SK-N-SH (cell line): ENCODE measurements around the gene BMI1. TPM values are rescaled to one million over a fixed set of nuclear protein-coding genes. Genes with fewer than 3 reads are reported as not detected.

Source experiments
- CTCF ChIA-PET: fragments of 300-600, 350-600 bp; formaldehyde crosslinking; extraction: SDS; loops from one replicate; lab custom pipeline; 2021; lab: Yijun Ruan, JAX
- POLR2A ChIA-PET: fragments of 350-600 bp; sonication (Branson Sonifier 250); formaldehyde crosslinking; extraction: SDS; loops from one replicate; lab custom pipeline; 2020; ENCODE audit warnings: antibody characterized with exemption, inconsistent platforms; lab: Yijun Ruan, JAX
- DNase-seq: peaks from one replicate; pipeline ENCODE4 v3.0.0; 2012
- H2AFZ ChIP-seq: fragments of 200-600 bp; sonication (generic); 2 replicates; pipeline ENCODE4 v1.8.1; 2016; ENCODE audit warnings: antibody characterized with exemption, mild to moderate bottlenecking, low read depth
- H3F3A ChIP-seq: fragments of 200-600 bp; sonication (generic); replicated peaks from 2 replicates; pipeline ENCODE3; 2016; ENCODE audit warnings: antibody characterized with exemption, mild to moderate bottlenecking; ENCODE audit not compliant: insufficient read depth
- H3K27ac ChIP-seq, 2 experiments: fragments of 200-500 bp in 1 of 2; fragments of 200-600 bp in 1 of 2; sonication (Bioruptor generic) in 1 of 2; sonication (generic), shearing (Covaris generic) in 1 of 2; 2 replicates each; pipeline versions ENCODE4 v1.5.1 to v1.6.1; 2014 to 2016; ENCODE audit warnings: low read depth in 2 of 2, inconsistent platforms in 1 of 2, low read length in 1 of 2, mild to moderate bottlenecking in 1 of 2, mixed read lengths in 1 of 2
- H3K27me3 ChIP-seq: fragments of 200-600 bp; sonication (generic), shearing (Covaris generic); 2 replicates; pipeline ENCODE4 v1.6.1; 2016; ENCODE audit warnings: mixed run types; ENCODE audit not compliant: insufficient read depth
- H3K36me3 ChIP-seq, 2 experiments: fragments of 200-500 bp in 1 of 2; fragments of 200-600 bp in 1 of 2; sonication (Bioruptor generic) in 1 of 2; sonication (generic) in 1 of 2; replicated peaks in 1 of 2; 2 replicates each; pipeline versions ENCODE3 to v1.5.1; 2014 to 2016; ENCODE audit warnings: low read length in 1 of 2, mild to moderate bottlenecking in 1 of 2; ENCODE audit not compliant: insufficient read depth in 2 of 2, control insufficient read depth in 1 of 2
- H3K4me1 ChIP-seq, 2 experiments: fragments of 200-500 bp in 1 of 2; fragments of 200-600 bp in 1 of 2; sonication (Bioruptor generic) in 1 of 2; sonication (generic), shearing (Covaris generic) in 1 of 2; 2 replicates each; pipeline versions ENCODE4 v1.5.1 to v1.6.1; 2014 to 2016; ENCODE audit warnings: low read depth in 1 of 2, low read length in 1 of 2, mixed run types in 1 of 2; ENCODE audit not compliant: insufficient read depth in 2 of 2, control insufficient read depth in 1 of 2
- H3K4me2 ChIP-seq: fragments of 200-600 bp; sonication (generic), shearing (Covaris generic); 2 replicates; pipeline ENCODE4 v1.6.1; 2017; ENCODE audit warnings: mixed run types
- H3K4me3 ChIP-seq, 2 experiments: fragments of 200-500 bp in 1 of 2; fragments of 200-600 bp in 1 of 2; sonication (Bioruptor generic) in 1 of 2; sonication (generic), shearing (Covaris generic) in 1 of 2; 2 replicates each; pipeline versions ENCODE4 v1.5.1 to v1.8.1; 2014 to 2016; ENCODE audit warnings: low read depth in 2 of 2, inconsistent platforms in 1 of 2, low read length in 1 of 2, mild to moderate bottlenecking in 1 of 2, mixed read lengths in 1 of 2, moderate library complexity in 1 of 2
- H3K79me2 ChIP-seq: fragments of 200-600 bp; sonication (generic); 2 replicates; pipeline ENCODE4 v1.8.1; 2017; ENCODE audit warnings: mild to moderate bottlenecking; ENCODE audit not compliant: insufficient read depth
- H3K9ac ChIP-seq: fragments of 200-600 bp; sonication (generic); 2 replicates; pipeline ENCODE4 v1.6.1; 2017; ENCODE audit warnings: mixed run types
- H3K9me2 ChIP-seq: fragments of 200-600 bp; sonication (generic); 2 replicates; pipeline ENCODE4 v1.6.1; 2017; ENCODE audit warnings: mixed run types
- H3K9me3 ChIP-seq: fragments of 200-600 bp; sonication (generic); 2 replicates; pipeline ENCODE4 v1.6.1; 2017; ENCODE audit warnings: mixed run types, mild to moderate bottlenecking, moderate library complexity
- H4K20me1 ChIP-seq: fragments of 200-600 bp; sonication (generic); 2 replicates; pipeline ENCODE4 v1.6.1; 2017; ENCODE audit warnings: mild to moderate bottlenecking, mixed run types; ENCODE audit not compliant: insufficient read depth
- CHD2 ChIP-seq: fragments of 150-350 bp; IDR thresholded peaks from 2 replicates; pipeline ENCODE4 v1.6.1; 2018; ENCODE audit warnings: low read length; ENCODE audit not compliant: partially characterized antibody
- ELF1 ChIP-seq: IDR thresholded peaks from 2 replicates; pipeline ENCODE4 v1.4.0; 2012
- FOSL2 ChIP-seq: IDR thresholded peaks from 2 replicates; pipeline ENCODE4 v1.4.0; 2012; ENCODE audit warnings: low read depth, mild to moderate bottlenecking, moderate library complexity, borderline replicate concordance
- FOXM1 ChIP-seq: IDR thresholded peaks from 2 replicates; pipeline ENCODE4 v1.4.0; 2012; ENCODE audit warnings: low read depth, mild to moderate bottlenecking
- GABPA ChIP-seq: IDR thresholded peaks from 2 replicates; pipeline ENCODE4 v1.4.0; 2012; ENCODE audit warnings: low read depth, mild to moderate bottlenecking
- JUND ChIP-seq: IDR thresholded peaks from 2 replicates; pipeline ENCODE4 v1.4.0; 2012
- MEF2A ChIP-seq: IDR thresholded peaks from 2 replicates; pipeline ENCODE4 v1.4.0; 2012; ENCODE audit warnings: low read depth, borderline replicate concordance
- NFIC ChIP-seq: IDR thresholded peaks from 2 replicates; pipeline ENCODE4 v1.4.0; 2012; ENCODE audit warnings: borderline replicate concordance
- POLR2AphosphoS5 ChIP-seq: IDR thresholded peaks from 2 replicates; pipeline ENCODE4 v1.6.1; 2012; ENCODE audit warnings: low read depth, low read length
- RFX5 ChIP-seq: IDR thresholded peaks from 2 replicates; pipeline ENCODE4 v1.6.1; 2012; ENCODE audit warnings: mild to moderate bottlenecking, improper control_type of control experiment, low read length
- RXRA ChIP-seq: IDR thresholded peaks from 2 replicates; pipeline ENCODE4 v1.4.0; 2012; ENCODE audit warnings: low read depth, mild to moderate bottlenecking, borderline replicate concordance
- SIN3A ChIP-seq: IDR thresholded peaks from 2 replicates; pipeline ENCODE4 v1.6.1; 2012; ENCODE audit warnings: low read depth, mild to moderate bottlenecking, low read length, moderate library complexity, borderline replicate concordance
- TAF1 ChIP-seq: IDR thresholded peaks from 2 replicates; pipeline ENCODE4 v1.6.1; 2012; ENCODE audit warnings: low read depth, mild to moderate bottlenecking, low read length, moderate library complexity, borderline replicate concordance
- TEAD4 ChIP-seq: IDR thresholded peaks from 2 replicates; pipeline ENCODE4 v1.4.0; 2012; ENCODE audit warnings: mild to moderate bottlenecking, borderline replicate concordance; ENCODE audit not compliant: insufficient read depth
- WGBS: methylation state at CpG from one replicate; pipeline ENCODE4 v1.1.6; 2017; ENCODE audit warnings: low lambda C conversion rate; 5-methylcytosine and 5-hydroxymethylcytosine counted together
- polyA plus RNA-seq, 3 experiments: library from polyadenylated mRNA; depleted of rRNA; stranded (reverse); fragments of >200 nt; gene quantifications; 2 replicates each; pipeline ENCODE4 v1.2.3, GENCODE V29; 2012
- TF ChIP-seq, protein P1 (sequence below): fragments of 150-350 bp; IDR thresholded peaks from 2 replicates; pipeline ENCODE4 v1.6.1; 2016; ENCODE audit warnings: mild to moderate bottlenecking, low read depth, low read length
- TF ChIP-seq, protein P2 (sequence below): IDR thresholded peaks from 2 replicates; pipeline ENCODE4; 2012
- TF ChIP-seq, protein P3 (sequence below): fragments of 200-600 bp; sonication (generic); IDR thresholded peaks from 2 replicates; pipeline ENCODE4 v1.6.1; 2017; ENCODE audit warnings: antibody characterized with exemption, mild to moderate bottlenecking, moderate library complexity
- TF ChIP-seq, protein P4 (sequence below): IDR thresholded peaks from 2 replicates; pipeline ENCODE4 v1.4.0; 2012; ENCODE audit warnings: low read depth

BMI1 gene
- polyA plus RNA-seq, 1 of the 3 experiments (the other 2 are of a cell fraction): 15.5 TPM

DNA sequence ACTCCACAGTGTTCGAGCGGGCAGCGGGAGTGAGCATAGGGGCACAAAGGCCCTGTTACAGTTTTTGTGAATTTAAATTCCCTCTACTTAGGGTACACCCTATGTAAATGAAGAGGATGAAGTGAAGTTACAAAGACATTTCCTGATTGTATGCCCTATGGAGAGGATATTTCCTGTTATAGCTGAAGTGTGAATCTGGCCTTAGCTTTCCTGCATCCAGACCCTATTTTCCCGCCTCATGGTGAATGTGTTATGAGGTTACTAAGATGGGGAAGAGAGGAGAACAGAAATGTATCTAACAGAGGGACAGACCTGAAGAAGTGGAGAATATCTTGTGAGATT is 42.5 kb upstream of the BMI1 start:
- POLR2A ChIA-PET: no interaction called here
- no peaks in the 10 kb centered on the region for H4K20me1 ChIP-seq
- no peaks in the 10 kb centered on the region for H3F3A ChIP-seq
- DNase-seq: no peak
- no peak overlapping the region for H3K27ac ChIP-seq
- no peaks in the 10 kb centered on the region for H3K9me3 ChIP-seq
- no peaks in the 10 kb centered on the region for H3K79me2 ChIP-seq
- no peaks in the 10 kb centered on the region for H3K36me3 ChIP-seq
- WGBS: 93% methylated on average over 4 of the region's 4 CpGs
- no peak overlapping the region for H3K4me2 ChIP-seq
- CTCF ChIA-PET: no interaction called here
- no peak overlapping the region for H3K4me3 ChIP-seq
- H2AFZ ChIP-seq: no peak overlapping the region
- H3K27me3 ChIP-seq: no peaks in the 10 kb centered on the region
- H3K9me2 ChIP-seq: no peaks in the 10 kb centered on the region
- no peak overlapping the region for H3K9ac ChIP-seq
- TF ChIP-seq POLR2AphosphoS5: no peak
- no peak for TF ChIP-seq NFIC
- TF ChIP-seq, protein P1, sequence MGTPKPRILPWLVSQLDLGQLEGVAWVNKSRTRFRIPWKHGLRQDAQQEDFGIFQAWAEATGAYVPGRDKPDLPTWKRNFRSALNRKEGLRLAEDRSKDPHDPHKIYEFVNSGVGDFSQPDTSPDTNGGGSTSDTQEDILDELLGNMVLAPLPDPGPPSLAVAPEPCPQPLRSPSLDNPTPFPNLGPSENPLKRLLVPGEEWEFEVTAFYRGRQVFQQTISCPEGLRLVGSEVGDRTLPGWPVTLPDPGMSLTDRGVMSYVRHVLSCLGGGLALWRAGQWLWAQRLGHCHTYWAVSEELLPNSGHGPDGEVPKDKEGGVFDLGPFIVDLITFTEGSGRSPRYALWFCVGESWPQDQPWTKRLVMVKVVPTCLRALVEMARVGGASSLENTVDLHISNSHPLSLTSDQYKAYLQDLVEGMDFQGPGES: no peak
- TF ChIP-seq GABPA: no peak
- no peak for TF ChIP-seq FOXM1
- TF ChIP-seq, protein P2, sequence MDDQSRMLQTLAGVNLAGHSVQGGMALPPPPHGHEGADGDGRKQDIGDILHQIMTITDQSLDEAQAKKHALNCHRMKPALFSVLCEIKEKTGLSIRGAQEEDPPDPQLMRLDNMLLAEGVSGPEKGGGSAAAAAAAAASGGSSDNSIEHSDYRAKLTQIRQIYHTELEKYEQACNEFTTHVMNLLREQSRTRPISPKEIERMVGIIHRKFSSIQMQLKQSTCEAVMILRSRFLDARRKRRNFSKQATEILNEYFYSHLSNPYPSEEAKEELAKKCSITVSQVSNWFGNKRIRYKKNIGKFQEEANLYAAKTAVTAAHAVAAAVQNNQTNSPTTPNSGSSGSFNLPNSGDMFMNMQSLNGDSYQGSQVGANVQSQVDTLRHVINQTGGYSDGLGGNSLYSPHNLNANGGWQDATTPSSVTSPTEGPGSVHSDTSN: no peak
- TF ChIP-seq FOSL2: no peak
- TF ChIP-seq ELF1: no peak
- no peak for TF ChIP-seq CHD2
- TF ChIP-seq, protein P3, sequence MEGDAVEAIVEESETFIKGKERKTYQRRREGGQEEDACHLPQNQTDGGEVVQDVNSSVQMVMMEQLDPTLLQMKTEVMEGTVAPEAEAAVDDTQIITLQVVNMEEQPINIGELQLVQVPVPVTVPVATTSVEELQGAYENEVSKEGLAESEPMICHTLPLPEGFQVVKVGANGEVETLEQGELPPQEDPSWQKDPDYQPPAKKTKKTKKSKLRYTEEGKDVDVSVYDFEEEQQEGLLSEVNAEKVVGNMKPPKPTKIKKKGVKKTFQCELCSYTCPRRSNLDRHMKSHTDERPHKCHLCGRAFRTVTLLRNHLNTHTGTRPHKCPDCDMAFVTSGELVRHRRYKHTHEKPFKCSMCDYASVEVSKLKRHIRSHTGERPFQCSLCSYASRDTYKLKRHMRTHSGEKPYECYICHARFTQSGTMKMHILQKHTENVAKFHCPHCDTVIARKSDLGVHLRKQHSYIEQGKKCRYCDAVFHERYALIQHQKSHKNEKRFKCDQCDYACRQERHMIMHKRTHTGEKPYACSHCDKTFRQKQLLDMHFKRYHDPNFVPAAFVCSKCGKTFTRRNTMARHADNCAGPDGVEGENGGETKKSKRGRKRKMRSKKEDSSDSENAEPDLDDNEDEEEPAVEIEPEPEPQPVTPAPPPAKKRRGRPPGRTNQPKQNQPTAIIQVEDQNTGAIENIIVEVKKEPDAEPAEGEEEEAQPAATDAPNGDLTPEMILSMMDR: no peak
- no peak for TF ChIP-seq RFX5
- TF ChIP-seq, protein P4, sequence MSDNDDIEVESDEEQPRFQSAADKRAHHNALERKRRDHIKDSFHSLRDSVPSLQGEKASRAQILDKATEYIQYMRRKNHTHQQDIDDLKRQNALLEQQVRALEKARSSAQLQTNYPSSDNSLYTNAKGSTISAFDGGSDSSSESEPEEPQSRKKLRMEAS: no peak
- no peak for TF ChIP-seq JUND
- TF ChIP-seq RXRA: no peak
- TF ChIP-seq TEAD4: no peak
- TF ChIP-seq SIN3A: no peak
- no peak for TF ChIP-seq TAF1
- no peak for TF ChIP-seq MEF2A
- TF ChIP-seq, all 33 proteins: peak for 0
- H3K4me1 ChIP-seq: no peaks in the 10 kb centered on the region
